ENCODE measurements around the gene NMT1. TPM values are rescaled to one million over a fixed set of nuclear protein-coding genes. Genes with fewer than 3 reads are reported as not detected.

Gene NMT1
- total and polyA plus RNA-seq, 2 of the 13 experiments (the other 11 are each of a cell fraction or from before 2014, with no cell fraction given) = 75.7 to 142 TPM

- no peak for TF ChIP-seq ZNF530 (CRISPR knock-in tag; IDR thresholded peaks at IDR 0.05; ENCODE audit: low read depth)
Observed at GRCh38 chr17:45113424-45113754, 52.3 kb downstream of the NMT1 start (continued).

DNA sequence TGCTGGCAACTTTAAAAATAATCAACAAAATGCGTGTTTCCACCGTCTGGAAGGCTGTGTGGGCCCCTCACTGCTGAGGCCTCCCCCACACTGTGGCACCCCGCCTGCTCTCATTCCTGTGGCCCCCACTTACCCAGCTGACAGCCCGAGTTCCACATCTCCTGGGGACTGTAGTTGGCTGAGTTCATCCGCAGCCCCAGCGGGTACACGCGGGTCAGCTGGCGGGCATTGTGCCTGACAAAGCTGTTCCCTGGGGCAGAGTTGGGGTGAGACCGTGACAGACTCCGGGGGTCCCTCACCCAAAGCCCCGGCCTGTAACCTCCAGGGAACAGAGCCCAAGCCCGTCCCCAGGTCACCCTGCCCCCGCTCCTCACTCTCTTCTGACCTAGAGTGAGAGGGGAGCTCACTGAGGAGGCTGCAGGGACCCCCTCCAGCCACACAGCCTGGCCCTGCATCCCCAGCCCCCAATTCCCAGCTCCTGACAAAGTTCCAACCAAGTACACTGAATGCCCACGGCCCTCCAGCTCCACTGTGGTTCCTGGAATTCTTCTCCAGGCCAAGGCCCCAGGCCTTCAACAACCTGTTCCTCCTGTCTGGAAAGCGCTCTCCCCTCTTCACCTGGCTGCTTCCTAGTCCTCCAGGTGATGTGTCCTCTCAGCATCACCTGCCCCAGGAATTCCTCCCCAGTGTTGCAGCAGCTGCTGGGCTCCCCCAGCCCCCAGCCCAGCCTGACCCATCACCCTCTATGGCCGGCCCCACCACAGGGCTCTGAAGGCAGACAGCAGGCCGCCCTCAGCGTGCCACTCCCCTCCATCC is 53.2 kb downstream of the NMT1 start:
- FAIRE-seq = no peak
- intact Hi-C loops (cut with micrococcal nuclease; ENCODE audit: unreplicated experiment) (no loop called here), in situ Hi-C loops (cut with HindIII; ENCODE audit: extremely low pct_ligation_motif_present, low pct_unique_long_range_greater_than_20kb) (no loop called here)
- TF ChIP-seq KAT7 (CRISPR knock-in tag; IDR thresholded peaks at IDR 0.05; ENCODE audit: borderline replicate concordance) = no peak
- TF ChIP-seq, protein P1, sequence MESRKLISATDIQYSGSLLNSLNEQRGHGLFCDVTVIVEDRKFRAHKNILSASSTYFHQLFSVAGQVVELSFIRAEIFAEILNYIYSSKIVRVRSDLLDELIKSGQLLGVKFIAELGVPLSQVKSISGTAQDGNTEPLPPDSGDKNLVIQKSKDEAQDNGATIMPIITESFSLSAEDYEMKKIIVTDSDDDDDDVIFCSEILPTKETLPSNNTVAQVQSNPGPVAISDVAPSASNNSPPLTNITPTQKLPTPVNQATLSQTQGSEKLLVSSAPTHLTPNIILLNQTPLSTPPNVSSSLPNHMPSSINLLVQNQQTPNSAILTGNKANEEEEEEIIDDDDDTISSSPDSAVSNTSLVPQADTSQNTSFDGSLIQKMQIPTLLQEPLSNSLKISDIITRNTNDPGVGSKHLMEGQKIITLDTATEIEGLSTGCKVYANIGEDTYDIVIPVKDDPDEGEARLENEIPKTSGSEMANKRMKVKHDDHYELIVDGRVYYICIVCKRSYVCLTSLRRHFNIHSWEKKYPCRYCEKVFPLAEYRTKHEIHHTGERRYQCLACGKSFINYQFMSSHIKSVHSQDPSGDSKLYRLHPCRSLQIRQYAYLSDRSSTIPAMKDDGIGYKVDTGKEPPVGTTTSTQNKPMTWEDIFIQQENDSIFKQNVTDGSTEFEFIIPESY (CRISPR knock-in tag; IDR thresholded peaks at IDR 0.05) = 0 out of 2 replicates have a peak, but pooled peaks have one; percentile 53
- TF ChIP-seq GATAD2A (CRISPR knock-in tag; IDR thresholded peaks at IDR 0.05) = no peak
- 0 out of 2 replicates have a peak, but pooled peaks have one; percentile 16 for TF ChIP-seq NFKB2 (CRISPR knock-in tag; IDR thresholded peaks at IDR 0.05; ENCODE audit: borderline replicate concordance)
- TF ChIP-seq SP140L (CRISPR knock-in tag; IDR thresholded peaks at IDR 0.05; ENCODE audit: borderline replicate concordance) = no peak
- peak; percentile 9 for TF ChIP-seq AGO2 (optimal IDR thresholded peaks at IDR 0.05; ENCODE audit: low read depth, low read length)
- H3K27ac ChIP-seq (ENCODE audit: extremely low read length, insufficient read depth, low read length) = no peak overlapping the region
- CTCF ChIA-PET (ENCODE audit: low intra/inter-chr PET ratio, low total read pairs) = no interaction called here
- no TSS peak for BruUV-seq (replicated peaks)
- no peak overlapping the region for H3K9ac ChIP-seq (ENCODE audit: insufficient read depth, low read depth, low read length)
- no peak for DNase-seq (ENCODE audit: low spot score)
- no peaks in the 10 kb centered on the region for H3K9me3 ChIP-seq (ENCODE audit: low read length)
- H3K36me3 ChIP-seq (replicated peaks in 1 of 2; ENCODE audit: control insufficient read depth in 1 of 2, insufficient read depth in 2 of 2, low read length in 2 of 2) = peaks cover 0 to 2% of the 10 kb centered on the region in 2 experiments; a peak in 1 of 5 replicates
- no peak overlapping the region for H3K4me2 ChIP-seq (ENCODE audit: low read depth, low read length)
- POLR2A ChIA-PET = interaction anchor here (0.7 to 1.3 kb wide), 3 partner anchors 9 to 15 kb away, joined by 3 to 4 read pairs (median 3); no protein-coding TSS in a partner anchor
- H3K79me2 ChIP-seq (ENCODE audit: insufficient read depth, low read length) = no peaks in the 10 kb centered on the region
- 91% methylated on average over 14 of the region's 19 CpGs for WGBS (ENCODE audit: low lambda C conversion rate)
- H4K20me1 ChIP-seq (ENCODE audit: insufficient read depth, low read length) = no peaks in the 10 kb centered on the region
- H3K27me3 ChIP-seq (ENCODE audit: control insufficient read depth in 1 of 2, insufficient read depth in 2 of 2, low read length in 2 of 2) = no peaks in the 10 kb centered on the region
- H3K4me3 ChIP-seq (replicated peaks in 1 of 3; ENCODE audit: insufficient read depth in 1 of 3, low read depth in 2 of 3, low read length in 3 of 3) = no peak overlapping the region
- H2AFZ ChIP-seq (ENCODE audit: low read length) = no peak overlapping the region
- H3K4me1 ChIP-seq (ENCODE audit: insufficient read depth, low read length) = peaks cover 51% of the 10 kb centered on the region
- no peak for ATAC-seq

Measured in HepG2 (cell line).